Upper lobe of right lung (tissue), 1 donor: ENCODE data around the gene WFDC5. TPM values are rescaled to one million over a fixed set of nuclear protein-coding genes. Genes with fewer than 3 reads are reported as not detected.

Experiments used
- ATAC-seq: fragments of 200-7000 bp; cut with Tn5 transposase; one replicate; pipeline ENCODE4 v1.9.1; 2020; ENCODE audit warnings: mild to moderate bottlenecking, moderate library complexity
- DNase-seq: peaks from one replicate; pipeline ENCODE4 v3.0.0-alpha.2; 2020
- H3K27ac ChIP-seq: fragments of 200-600 bp; one replicate; pipeline ENCODE4 v1.8.0; 2022
- H3K27me3 ChIP-seq: fragments of 200-600 bp; one replicate; pipeline ENCODE4 v1.8.0; 2022; ENCODE audit warnings: mild to moderate bottlenecking
- H3K36me3 ChIP-seq: fragments of 200-600 bp; one replicate; pipeline ENCODE4 v1.8.0; 2022
- H3K4me1 ChIP-seq: fragments of 200-600 bp; one replicate; pipeline ENCODE4 v1.8.0; 2022
- H3K4me3 ChIP-seq: fragments of 200-600 bp; one replicate; pipeline ENCODE4 v1.8.0; 2022; ENCODE audit warnings: mild to moderate bottlenecking
- H3K9me3 ChIP-seq: fragments of 200-600 bp; one replicate; pipeline ENCODE4 v1.8.0; 2022
- intact Hi-C: fragments of 100-400 bp; cut with DNase I; formaldehyde crosslinking; loops from one replicate; pipeline ENCODE4 v1.11.0; 2022
- total RNA-seq: library from RNA; stranded (reverse); fragmentation: NEBNext Ultra II Directional; extraction: Animal tissue kit (Norgen Biotek cat#: 25700); gene quantifications from one replicate; pipeline ENCODE4 v1.2.1, GENCODE V29; 2021
- TF ChIP-seq, protein P1 (sequence below): fragments of 200-600 bp; IDR thresholded peaks from one replicate; pipeline ENCODE4 v1.8.0; 2022; ENCODE audit warnings: antibody characterized with exemption
- donor health status: DM: no; HTN: yes; CAD: no; lungs with severe emphysema.

WFDC5 gene
- total RNA-seq, 1 donor from 2014 or later: 1.3 TPM

DNA sequence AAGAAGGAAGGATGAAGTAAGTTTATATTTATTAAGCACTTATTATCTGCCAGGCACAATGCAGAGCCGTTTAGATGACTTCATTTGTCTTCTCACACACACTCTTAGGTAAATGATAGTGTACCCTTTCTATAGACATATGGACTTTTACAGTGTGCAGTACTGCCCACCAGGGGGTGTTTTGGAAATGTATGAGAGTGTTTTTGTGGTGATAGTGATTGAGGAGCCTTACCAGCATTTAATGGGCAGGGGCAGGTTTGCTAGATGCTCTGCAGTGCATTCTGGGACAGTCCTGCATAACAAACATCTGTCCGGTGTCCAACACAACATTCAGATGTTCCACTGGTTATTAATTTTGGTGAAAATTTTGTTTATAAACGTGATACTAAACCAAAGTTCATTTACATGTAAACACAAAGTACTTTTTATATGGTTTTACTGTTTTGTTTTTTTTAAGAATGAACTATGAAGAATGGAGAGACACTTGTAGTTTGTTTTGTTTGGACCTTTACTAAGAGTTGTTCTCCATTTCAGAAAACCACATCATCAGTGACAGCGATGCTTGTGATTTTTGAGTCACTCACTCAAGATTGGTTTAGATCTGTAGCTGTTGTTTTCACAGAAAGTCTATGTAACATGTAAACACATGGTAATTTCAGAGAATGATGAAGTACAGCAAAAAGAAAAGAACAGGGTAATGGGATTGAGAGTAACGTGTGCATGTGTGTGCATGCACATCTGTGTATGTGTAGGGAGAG, 33.9 kb downstream of the WFDC5 start:
- no peak overlapping the region for H3K27ac ChIP-seq
- H3K9me3 ChIP-seq: no peaks in the 10 kb centered on the region
- H3K36me3 ChIP-seq: peaks cover 46% of the 10 kb centered on the region
- no peak overlapping the region for H3K4me3 ChIP-seq
- TF ChIP-seq, protein P1, sequence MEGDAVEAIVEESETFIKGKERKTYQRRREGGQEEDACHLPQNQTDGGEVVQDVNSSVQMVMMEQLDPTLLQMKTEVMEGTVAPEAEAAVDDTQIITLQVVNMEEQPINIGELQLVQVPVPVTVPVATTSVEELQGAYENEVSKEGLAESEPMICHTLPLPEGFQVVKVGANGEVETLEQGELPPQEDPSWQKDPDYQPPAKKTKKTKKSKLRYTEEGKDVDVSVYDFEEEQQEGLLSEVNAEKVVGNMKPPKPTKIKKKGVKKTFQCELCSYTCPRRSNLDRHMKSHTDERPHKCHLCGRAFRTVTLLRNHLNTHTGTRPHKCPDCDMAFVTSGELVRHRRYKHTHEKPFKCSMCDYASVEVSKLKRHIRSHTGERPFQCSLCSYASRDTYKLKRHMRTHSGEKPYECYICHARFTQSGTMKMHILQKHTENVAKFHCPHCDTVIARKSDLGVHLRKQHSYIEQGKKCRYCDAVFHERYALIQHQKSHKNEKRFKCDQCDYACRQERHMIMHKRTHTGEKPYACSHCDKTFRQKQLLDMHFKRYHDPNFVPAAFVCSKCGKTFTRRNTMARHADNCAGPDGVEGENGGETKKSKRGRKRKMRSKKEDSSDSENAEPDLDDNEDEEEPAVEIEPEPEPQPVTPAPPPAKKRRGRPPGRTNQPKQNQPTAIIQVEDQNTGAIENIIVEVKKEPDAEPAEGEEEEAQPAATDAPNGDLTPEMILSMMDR: peak; percentile 28
- intact Hi-C loops: no loop called here
- DNase-seq: no peak
- no peaks in the 10 kb centered on the region for H3K27me3 ChIP-seq
- H3K4me1 ChIP-seq: no peaks in the 10 kb centered on the region
- ATAC-seq: peak; percentile 34

DNA sequence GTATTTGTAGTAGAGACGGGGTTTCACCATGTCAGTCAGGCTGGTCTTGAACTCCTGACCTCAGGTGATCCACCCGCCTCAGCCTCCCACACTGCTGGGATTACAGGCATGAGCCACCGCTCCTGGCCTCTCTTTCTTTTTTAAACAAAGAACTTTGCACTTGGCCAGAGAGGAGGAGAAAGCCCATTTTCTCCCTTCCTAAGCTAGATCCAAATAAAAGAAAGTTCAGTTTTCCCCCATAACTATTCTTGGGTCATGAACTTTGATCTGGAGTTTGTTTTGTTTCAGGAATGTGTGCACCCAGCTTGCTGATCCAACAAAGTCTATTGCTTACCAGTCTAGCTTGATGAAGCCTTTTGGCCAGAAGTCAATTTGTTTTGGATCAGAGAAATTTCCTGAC, 37.4 kb downstream of the WFDC5 start:
- ATAC-seq (no peak), DNase-seq (no peak)
- Histone ChIP-seq H3K9me3 (no peaks in the 10 kb centered on the region), H3K27ac (no peak overlapping the region), H3K36me3 (peaks cover 66% of the 10 kb centered on the region), H3K27me3 (no peaks in the 10 kb centered on the region), H3K4me1 (no peaks in the 10 kb centered on the region), H3K4me3 (no peak overlapping the region)
- intact Hi-C loops: no loop called here
- TF ChIP-seq, protein P1: no peak

DNA sequence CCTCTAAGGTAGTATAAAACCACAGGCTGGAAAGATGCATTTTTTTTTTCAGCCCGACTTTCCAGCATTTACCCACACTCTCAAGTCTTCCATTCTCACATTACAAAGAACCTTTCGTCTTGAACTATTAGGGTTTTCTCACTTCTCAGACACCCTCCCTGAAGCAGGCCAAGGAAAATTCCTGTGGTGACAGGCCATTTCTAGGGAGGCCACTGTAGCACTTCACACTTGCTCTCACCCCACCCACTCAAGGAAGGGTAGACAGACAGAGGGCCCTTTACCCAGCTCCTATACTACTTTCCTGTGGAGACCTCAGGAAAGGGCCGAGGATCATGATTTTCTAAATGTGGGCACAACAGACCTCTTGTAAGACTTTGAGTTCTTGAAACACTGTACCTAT, 41.8 kb downstream of the WFDC5 start:
- Histone ChIP-seq H3K27me3 (no peaks in the 10 kb centered on the region), H3K36me3 (peaks cover 49% of the 10 kb centered on the region), H3K4me3 (no peak overlapping the region), H3K9me3 (no peaks in the 10 kb centered on the region), H3K4me1 (no peaks in the 10 kb centered on the region), H3K27ac (no peak overlapping the region)
- TF ChIP-seq, protein P1: no peak
- no peak for DNase-seq
- ATAC-seq: no peak
- intact Hi-C loops: no loop called here

DNA sequence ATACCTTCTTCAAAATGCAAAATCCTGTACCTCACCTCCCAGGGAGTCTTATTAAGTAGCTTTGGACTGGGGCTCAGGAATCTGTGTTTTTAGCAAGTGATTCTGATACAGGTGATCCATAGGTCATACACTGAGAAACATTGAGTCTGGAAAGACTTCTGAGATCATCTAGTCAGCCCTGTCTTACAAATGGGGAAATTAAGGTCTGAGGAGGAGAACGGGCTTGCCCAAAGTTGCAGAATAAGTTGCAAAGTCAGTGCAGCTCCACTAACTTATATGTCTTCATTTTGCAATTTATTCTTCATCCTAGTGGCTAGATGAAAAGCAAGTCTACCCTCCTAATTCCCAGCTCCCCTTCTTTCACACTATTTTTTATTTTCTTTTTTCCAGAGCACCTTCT, 42.9 kb downstream of the WFDC5 start:
- Histone ChIP-seq H3K27me3 (no peaks in the 10 kb centered on the region), H3K27ac (no peak overlapping the region), H3K36me3 (peaks cover 47% of the 10 kb centered on the region), H3K4me3 (no peak overlapping the region), H3K4me1 (no peaks in the 10 kb centered on the region), H3K9me3 (no peaks in the 10 kb centered on the region)
- no peak for ATAC-seq
- TF ChIP-seq, protein P1: no peak
- no peak for DNase-seq
- intact Hi-C loops: no loop called here

DNA sequence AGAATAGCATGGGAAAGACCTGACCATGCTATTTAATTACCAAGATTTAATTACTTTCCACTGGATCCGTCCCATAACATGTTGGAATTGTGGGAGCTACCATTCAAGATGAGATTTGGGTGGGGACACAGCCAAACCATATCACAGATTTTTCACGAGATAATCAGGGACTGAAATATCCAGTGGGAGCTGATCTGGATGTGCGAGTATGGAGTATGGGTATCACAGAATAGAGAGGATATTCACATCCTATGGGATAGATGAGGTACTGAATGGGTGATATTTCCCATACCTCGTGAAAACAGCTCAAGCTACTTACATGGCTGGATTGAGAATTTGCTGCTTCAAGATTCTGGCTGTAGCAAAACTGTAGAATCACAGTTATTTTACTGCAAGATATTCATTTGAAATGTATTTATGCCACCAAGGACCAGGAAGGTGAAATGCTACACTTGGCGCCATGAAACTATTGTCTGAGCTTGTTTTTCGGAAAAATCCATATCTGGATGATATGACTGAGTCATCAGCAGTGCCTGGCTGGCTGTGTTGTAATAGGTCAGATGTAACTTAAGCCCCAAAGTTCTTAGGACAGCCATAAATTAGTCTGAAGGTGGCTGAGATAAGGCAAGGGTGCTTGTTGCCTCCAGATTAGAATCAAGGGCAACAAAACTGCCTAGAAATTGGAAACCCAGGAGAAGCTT, 43.9 kb downstream of the WFDC5 start:
- intact Hi-C loops: no loop called here
- TF ChIP-seq, protein P1: no peak
- no peak overlapping the region for H3K4me3 ChIP-seq

More for the DNA sequence above, 43.9 kb downstream of the WFDC5 start:
- Histone ChIP-seq H3K9me3 (no peaks in the 10 kb centered on the region), H3K27ac (no peak overlapping the region), H3K27me3 (no peaks in the 10 kb centered on the region), H3K4me1 (no peaks in the 10 kb centered on the region), H3K36me3 (peaks cover 37% of the 10 kb centered on the region)
- DNase-seq (no peak), ATAC-seq (no peak)
